AG09309 (cell line): ENCODE results near the gene KHDRBS2.

Experiments used
- DNase-seq: peaks from one replicate; pipeline ENCODE4 v3.0.0-alpha.2; 2010; ENCODE audit warnings: low read depth
- H3K4me3 ChIP-seq: 2 replicates; pipeline ENCODE4 v1.5.1; 2011; ENCODE audit warnings: mild to moderate bottlenecking, low read depth, low read length, moderate library complexity; ENCODE audit not compliant: control insufficient read depth
- TF ChIP-seq, protein P1 (sequence below): IDR thresholded peaks from 2 replicates; pipeline ENCODE4 v1.5.1; 2011; ENCODE audit warnings: mild to moderate bottlenecking, low read depth, low read length, inconsistent platforms; ENCODE audit not compliant: insufficient read depth, control insufficient read depth; ENCODE audit errors: missing control alignments

Gene KHDRBS2

DNA sequence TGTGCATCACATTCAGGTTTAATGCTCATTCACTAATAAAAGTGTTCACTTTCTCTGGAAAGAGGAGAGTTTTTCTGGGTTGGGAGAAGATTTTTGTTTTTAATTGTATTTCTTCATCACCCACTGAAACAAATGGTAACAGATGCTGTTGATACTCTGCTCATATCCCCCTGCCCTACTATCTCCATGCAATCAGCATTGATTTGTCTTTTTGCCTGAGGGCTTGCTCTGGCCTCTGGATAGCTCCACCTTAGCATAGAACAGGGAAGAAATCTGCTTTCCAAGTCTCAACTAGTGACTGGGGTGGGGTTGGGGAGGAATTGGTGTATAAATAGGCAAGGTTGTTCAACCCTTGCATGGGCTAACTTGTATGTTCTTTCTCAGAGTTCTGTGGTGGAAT is 296.4 kb downstream of the KHDRBS2 start:
- no peak for DNase-seq
- TF ChIP-seq, protein P1, sequence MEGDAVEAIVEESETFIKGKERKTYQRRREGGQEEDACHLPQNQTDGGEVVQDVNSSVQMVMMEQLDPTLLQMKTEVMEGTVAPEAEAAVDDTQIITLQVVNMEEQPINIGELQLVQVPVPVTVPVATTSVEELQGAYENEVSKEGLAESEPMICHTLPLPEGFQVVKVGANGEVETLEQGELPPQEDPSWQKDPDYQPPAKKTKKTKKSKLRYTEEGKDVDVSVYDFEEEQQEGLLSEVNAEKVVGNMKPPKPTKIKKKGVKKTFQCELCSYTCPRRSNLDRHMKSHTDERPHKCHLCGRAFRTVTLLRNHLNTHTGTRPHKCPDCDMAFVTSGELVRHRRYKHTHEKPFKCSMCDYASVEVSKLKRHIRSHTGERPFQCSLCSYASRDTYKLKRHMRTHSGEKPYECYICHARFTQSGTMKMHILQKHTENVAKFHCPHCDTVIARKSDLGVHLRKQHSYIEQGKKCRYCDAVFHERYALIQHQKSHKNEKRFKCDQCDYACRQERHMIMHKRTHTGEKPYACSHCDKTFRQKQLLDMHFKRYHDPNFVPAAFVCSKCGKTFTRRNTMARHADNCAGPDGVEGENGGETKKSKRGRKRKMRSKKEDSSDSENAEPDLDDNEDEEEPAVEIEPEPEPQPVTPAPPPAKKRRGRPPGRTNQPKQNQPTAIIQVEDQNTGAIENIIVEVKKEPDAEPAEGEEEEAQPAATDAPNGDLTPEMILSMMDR = no peak
- H3K4me3 ChIP-seq = no peak overlapping the region

DNA sequence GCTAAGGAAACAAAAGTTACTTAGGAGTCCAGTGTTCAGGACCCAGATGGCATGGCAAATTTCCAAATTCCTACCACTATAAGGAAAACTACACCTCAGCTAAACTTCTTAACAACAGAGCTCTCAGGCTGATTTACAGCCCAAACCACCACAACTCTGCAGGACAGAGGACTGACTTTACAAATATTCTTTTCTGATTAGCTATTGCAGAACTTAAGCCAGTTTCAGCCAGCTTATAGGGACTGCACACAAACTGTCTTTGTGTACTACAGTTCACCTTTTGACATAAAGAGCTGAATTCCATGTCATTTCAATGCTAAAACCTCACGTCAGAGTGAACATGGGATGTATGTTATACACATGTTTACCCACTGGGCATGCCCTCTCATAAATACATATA is 305.4 kb downstream of the KHDRBS2 start:
- no peak for DNase-seq
- TF ChIP-seq, protein P1 = no peak
- H3K4me3 ChIP-seq = no peak overlapping the region

DNA sequence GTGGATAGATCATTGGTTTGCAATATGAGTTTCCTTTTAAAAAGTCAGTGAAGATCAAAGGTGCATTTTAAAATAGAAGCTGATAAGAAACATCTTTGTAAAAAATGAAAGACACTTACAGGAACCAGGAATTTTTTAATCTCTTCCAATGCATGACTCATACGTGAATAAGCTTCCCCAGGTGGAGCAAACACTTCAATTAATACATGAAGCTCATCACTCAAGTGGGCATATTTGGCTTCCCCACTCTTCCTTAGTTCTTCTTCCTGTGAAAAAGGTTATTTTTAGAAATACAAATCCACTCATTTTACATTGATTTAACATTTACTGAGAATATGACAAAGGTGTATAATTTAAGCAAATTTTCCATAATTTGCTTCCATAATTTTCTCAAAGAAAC is 308.1 kb downstream of the KHDRBS2 start:
- H3K4me3 ChIP-seq = no peak overlapping the region
- TF ChIP-seq, protein P1 = no peak
- no peak for DNase-seq

DNA sequence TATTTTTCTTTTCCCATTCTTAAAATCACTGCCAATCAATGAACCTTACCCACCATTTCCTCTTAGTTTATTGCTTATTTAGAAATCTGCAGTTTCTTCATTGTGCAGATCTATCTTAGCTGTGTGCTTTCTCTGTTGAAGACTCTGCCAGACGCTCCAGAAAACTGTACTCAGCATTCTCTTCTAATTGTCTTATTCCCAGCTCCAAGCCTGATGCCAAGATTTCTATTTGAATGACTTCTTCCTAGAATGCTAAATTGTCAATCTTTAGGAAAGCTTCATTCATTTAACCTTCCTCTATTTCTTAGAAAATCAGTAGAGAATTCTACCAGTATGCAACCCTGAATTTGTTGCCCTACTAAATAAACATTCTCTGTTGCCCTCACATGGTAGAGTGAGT is 308.9 kb downstream of the KHDRBS2 start:
- H3K4me3 ChIP-seq = no peak overlapping the region
- DNase-seq = no peak
- TF ChIP-seq, protein P1 = no peak

DNA sequence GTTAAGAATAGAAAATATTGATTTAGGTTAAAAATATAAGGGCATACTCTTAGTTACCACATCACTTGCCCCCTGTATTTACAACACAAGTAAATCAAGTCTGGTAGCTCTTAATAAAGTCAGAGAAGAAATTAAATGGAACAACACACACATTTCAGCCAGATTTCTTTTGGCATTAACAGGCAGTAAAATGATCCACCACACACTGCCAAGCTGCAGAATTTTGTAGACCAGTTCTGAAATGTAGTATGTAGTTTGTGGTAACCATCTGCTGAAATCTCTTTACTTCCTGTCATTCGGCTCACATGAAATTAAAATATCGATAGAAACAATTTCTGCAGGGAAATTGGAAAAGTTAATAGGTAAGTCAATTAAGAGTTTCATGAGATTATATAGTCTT is 326.8 kb downstream of the KHDRBS2 start:
- H3K4me3 ChIP-seq = no peak overlapping the region
- no peak for DNase-seq
- TF ChIP-seq, protein P1 = no peak

DNA sequence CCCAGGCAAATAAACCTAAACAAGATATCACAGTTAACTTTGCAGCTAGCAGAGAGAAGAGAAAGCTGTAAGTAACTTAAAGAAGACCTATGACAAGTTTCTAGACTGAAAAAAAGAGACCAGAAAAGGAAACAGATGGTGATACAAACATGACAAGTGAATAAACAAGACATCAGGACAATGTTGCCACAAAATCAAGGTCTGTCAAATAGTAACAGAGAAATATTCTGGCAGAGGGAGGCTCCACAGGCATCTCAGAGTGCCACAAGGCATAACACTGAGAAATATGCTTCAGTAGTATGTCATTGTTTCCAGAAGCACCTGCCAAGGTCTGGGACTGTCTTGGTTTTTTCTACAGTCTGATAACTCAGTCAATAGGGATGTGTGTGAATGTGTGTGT is 332.2 kb downstream of the KHDRBS2 start:
- H3K4me3 ChIP-seq = no peak overlapping the region
- TF ChIP-seq, protein P1 = no peak
- no peak for DNase-seq

DNA sequence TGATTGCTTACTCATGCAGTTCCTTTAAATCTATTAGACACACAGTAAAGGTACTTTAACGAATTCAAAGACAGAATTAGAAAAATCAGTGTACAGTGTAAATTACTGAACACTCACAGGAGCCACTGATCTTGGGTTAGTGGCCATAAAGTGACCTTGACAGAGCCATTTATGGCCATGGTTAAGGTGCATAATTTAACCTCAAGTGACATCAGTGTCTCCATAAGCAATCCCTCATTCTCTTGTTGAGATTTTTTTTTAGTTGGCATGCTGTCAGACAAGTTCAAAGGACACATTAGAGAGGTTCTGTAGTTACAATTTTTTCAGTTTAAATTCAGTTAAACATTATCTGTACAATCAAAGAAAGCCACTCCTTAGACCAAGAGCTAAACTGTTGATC is 334.4 kb downstream of the KHDRBS2 start:
- TF ChIP-seq, protein P1 = no peak
- no peak for DNase-seq
- H3K4me3 ChIP-seq = no peak overlapping the region
